Esophagus squamous epithelium (tissue), 5 donors: Measurements from ENCODE around the gene ZNF512. TPM values are rescaled to one million over a fixed set of nuclear protein-coding genes. Genes with fewer than 3 reads are reported as not detected.
A peak's percentile ranks its signal among the peaks of the same experiment; 100 is the strongest.
"Not testable (repeated sequence)": the region's sequence is repeated elsewhere in the genome, so short reads cannot be mapped to it uniquely, and the experiment has no call there.

ENCODE experiments used
- DNase-seq: peaks from one replicate; lab custom pipeline; 2025; lab: John Stamatoyannopoulos, UW
- H3K27ac ChIP-seq, 4 donors: fragments of 200-600 bp; sonication (generic); one replicate each; pipeline ENCODE4 v1.5.1; 2016 to 2019; ENCODE audit warnings: mild to moderate bottlenecking in 1 of 4
- H3K27me3 ChIP-seq, 4 donors: fragments of 200-600 bp; sonication (generic); 1 replicate in 3 of 4; 2 replicates in 1 of 4; pipeline versions ENCODE4 v1.5.1 to v1.6.0; 2017 to 2021; ENCODE audit warnings: antibody characterized with exemption in 1 of 4
- H3K36me3 ChIP-seq, 3 donors: fragments of 200-600 bp; sonication (generic); one replicate each; pipeline ENCODE4 v1.5.1; 2016 to 2019
- H3K4me1 ChIP-seq, 3 donors: fragments of 200-600 bp; sonication (generic); one replicate each; pipeline ENCODE4 v1.5.1; 2017 to 2019
- H3K4me3 ChIP-seq, 4 donors: fragments of 200-600 bp; sonication (generic); 1 replicate in 3 of 4; 2 replicates in 1 of 4; pipeline ENCODE4 v1.5.1; 2016 to 2019; ENCODE audit warnings: mild to moderate bottlenecking in 2 of 4, moderate library complexity in 1 of 4
- H3K9me3 ChIP-seq, 3 donors: fragments of 200-600 bp; sonication (generic); one replicate each; pipeline ENCODE4 v1.5.1; 2016 to 2019
- CTCF ChIP-seq, 6 experiments: fragments of 450-650 bp in 4 of 6; fragments of 200-600 bp in 2 of 6; sonication (generic) in 2 of 6; IDR thresholded peaks; one replicate each; pipeline ENCODE4 v1.5.1; 2016 to 2019; ENCODE audit warnings: antibody characterized with exemption in 6 of 6, mild to moderate bottlenecking in 4 of 6, moderate library complexity in 4 of 6
- POLR2A ChIP-seq, 4 donors: fragments of 450-650 bp; IDR thresholded peaks; one replicate each; pipeline ENCODE4 v1.6.1; 2017; ENCODE audit warnings: antibody characterized with exemption in 4 of 4, mild to moderate bottlenecking in 4 of 4, moderate library complexity in 3 of 4
- WGBS, 2 donors: methylation state at CpG; one replicate each; pipeline ENCODE4 v1.1.5; 2018; 5-methylcytosine and 5-hydroxymethylcytosine counted together
- intact Hi-C: fragments of 100-400 bp; cut with DNase I; formaldehyde crosslinking; loops from one replicate; pipeline ENCODE4 v1.15.0; 2022
- total RNA-seq, 4 donors: library from RNA; depleted of rRNA; stranded (reverse); fragments of >200 nt; gene quantifications; one replicate each; pipeline ENCODE4 v1.1.0, GENCODE V29; 2016
- donor health status: DM: yes; HTN: yes; CAD: no.

Gene ZNF512
- total RNA-seq, 4 donors from 2014 or later: 7.1 to 18.9 (median 15.7) TPM

GRCh38 chr2:27545348-27546141 lies 37.3 kb upstream of the ZNF512 start:
- no peaks in the 10 kb centered on the region for H3K4me1 ChIP-seq
- H3K9me3 ChIP-seq: no peaks in the 10 kb centered on the region
- H3K36me3 ChIP-seq: no peaks in the 10 kb centered on the region
- DNase-seq: no peak
- no peak overlapping the region for H3K27ac ChIP-seq
- H3K27me3 ChIP-seq: no peaks in the 10 kb centered on the region
- no peak for TF ChIP-seq CTCF (IDR thresholded peaks at IDR 0.05)
- no peak for TF ChIP-seq POLR2A (IDR thresholded peaks at IDR 0.05)
- H3K4me3 ChIP-seq: no peak overlapping the region
- intact Hi-C loops: no loop called here
- 84 to 89% methylated on average over 5 of the region's 5 CpGs for whole genome bisulfite sequencing, 2 donors

GRCh38 chr2:27549303-27549702 lies 33.5 kb upstream of the ZNF512 start:
- Histone ChIP-seq H3K27ac (no peak overlapping the region), H3K27me3 (peaks cover 0 to 10% (median 0%) of the 10 kb centered on the region in 4 donors), H3K9me3 (no peaks in the 10 kb centered on the region), H3K4me1 (no peaks in the 10 kb centered on the region), H3K4me3 (no peak overlapping the region), H3K36me3 (no peaks in the 10 kb centered on the region)
- DNase-seq: no peak
- intact Hi-C loops: no loop called here
- 57 to 71% methylated on average over 1 of the region's 1 CpG for WGBS, 2 donors
- TF ChIP-seq CTCF (IDR thresholded peaks at IDR 0.05): no peak
- no peak for TF ChIP-seq POLR2A (IDR thresholded peaks at IDR 0.05)

- no peak for DNase-seq
- no peaks in the 10 kb centered on the region for H3K4me1 ChIP-seq
- H3K27me3 ChIP-seq: peaks cover 0 to 17% (median 0%) of the 10 kb centered on the region in 4 donors
- WGBS, 2 donors: 100% methylated on average over 1 of the region's 1 CpG
- intact Hi-C loops: no loop called here
- H3K36me3 ChIP-seq: no peaks in the 10 kb centered on the region
- no peaks in the 10 kb centered on the region for H3K9me3 ChIP-seq
- no peak overlapping the region for H3K4me3 ChIP-seq
- TF ChIP-seq CTCF (IDR thresholded peaks at IDR 0.05): no peak
- no peak for TF ChIP-seq POLR2A (IDR thresholded peaks at IDR 0.05)
- H3K27ac ChIP-seq: no peak overlapping the region
Observed at GRCh38 chr2:27551514-27551913, 31.3 kb upstream of the ZNF512 start.

GRCh38 chr2:27552941-27553340 lies 29.9 kb upstream of the ZNF512 start:
- intact Hi-C loops: no loop called here
- peaks cover 0 to 17% (median 0%) of the 10 kb centered on the region in 4 donors for H3K27me3 ChIP-seq
- H3K36me3 ChIP-seq: no peaks in the 10 kb centered on the region
- H3K27ac ChIP-seq: peak overlapping the region in 2 of 4 donors; percentile 55 to 63
- no peak for DNase-seq
- WGBS, 2 donors: 20 to 53% methylated on average over 1 to 2 of the region's 2 CpGs
- no peaks in the 10 kb centered on the region for H3K9me3 ChIP-seq
- no peaks in the 10 kb centered on the region for H3K4me1 ChIP-seq
- H3K4me3 ChIP-seq: no peak overlapping the region
- TF ChIP-seq POLR2A (IDR thresholded peaks at IDR 0.05): no peak
- TF ChIP-seq CTCF (IDR thresholded peaks at IDR 0.05): no peak

- intact Hi-C loops, DNase-seq, H3K27ac ChIP-seq, H3K9me3 ChIP-seq, H3K36me3 ChIP-seq, H3K4me3 ChIP-seq, H3K4me1 ChIP-seq: not testable (repeated sequence)
- H3K27me3 ChIP-seq: peaks cover 0 to 20% (median 0%) of the 10 kb centered on the region in 4 donors
- 63 to 70% methylated on average over 3 of the region's 3 CpGs for WGBS, 2 donors
Observed at GRCh38 chr2:27554451-27554850, 28.4 kb upstream of the ZNF512 start.
